Islet of Langerhans (tissue), 1 donor: Measurements from ENCODE around the gene ZBTB47.

Experiments used
- FAIRE-seq: peaks from one replicate; lab custom pipeline; 2011; peaks lifted over from hg19 to GRCh38; lab: Jason Lieb, UNC

Gene ZBTB47

DNA sequence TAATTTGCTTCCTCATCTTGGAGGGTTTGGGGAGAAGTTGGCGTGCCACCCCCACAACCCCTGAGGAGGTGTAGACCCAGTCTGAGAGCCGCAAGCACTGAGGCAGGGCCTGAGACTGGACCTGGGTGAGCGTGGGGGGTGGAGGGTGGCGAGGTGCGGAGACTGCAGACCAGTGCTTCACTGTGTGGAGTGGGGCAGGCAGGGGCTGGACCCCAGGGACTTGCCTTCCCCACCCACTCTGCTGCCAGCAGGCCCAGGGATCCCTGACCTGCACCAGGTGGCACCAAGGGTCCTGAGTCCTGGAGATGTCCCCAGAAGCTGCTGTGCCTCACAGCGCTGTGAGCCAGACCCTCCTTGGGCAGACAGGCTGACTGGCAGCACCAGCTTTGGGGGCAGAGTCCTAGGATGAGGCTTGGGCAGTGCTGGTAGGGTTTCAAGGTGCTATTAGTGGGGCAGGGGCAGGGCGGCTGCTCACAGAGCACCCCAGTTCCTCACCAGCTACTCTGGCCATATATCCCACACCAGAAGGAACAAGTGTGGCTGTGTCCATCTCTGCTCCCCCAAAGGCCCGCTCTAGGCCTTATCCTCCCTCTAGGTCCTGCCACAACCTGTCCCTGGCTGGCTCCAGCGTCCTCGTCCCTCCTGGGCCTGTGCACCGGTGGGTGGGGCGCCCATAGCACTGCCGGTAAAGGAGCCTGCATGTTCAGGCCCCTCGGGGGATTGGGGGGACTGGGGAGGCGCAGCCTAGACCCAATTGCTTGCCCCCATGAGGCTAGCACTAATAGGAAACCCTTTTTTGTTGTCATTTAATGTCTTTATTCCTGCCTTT, 11.8 kb downstream of the ZBTB47 start:
- FAIRE-seq: no peak

DNA sequence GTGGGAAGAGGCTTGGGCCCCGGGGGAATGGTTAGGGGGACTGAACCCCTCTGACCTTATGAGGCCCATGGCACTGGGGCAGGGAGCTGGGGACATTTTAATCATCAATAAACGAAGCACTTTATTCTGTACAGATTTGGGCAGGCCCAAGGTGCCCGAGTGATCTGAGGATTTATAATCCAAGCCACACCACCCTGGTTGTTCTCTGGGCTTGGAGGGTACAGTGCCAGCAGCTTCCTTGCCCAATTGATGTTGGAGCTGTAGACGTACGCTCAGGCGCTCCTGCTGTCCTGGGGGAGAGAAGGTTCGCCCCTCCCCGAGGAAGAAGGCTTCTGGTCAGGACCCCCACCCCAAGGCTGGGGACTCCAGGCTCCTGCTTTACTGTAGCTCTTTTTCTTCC, 12.5 kb downstream of the ZBTB47 start:
- FAIRE-seq: no peak

DNA sequence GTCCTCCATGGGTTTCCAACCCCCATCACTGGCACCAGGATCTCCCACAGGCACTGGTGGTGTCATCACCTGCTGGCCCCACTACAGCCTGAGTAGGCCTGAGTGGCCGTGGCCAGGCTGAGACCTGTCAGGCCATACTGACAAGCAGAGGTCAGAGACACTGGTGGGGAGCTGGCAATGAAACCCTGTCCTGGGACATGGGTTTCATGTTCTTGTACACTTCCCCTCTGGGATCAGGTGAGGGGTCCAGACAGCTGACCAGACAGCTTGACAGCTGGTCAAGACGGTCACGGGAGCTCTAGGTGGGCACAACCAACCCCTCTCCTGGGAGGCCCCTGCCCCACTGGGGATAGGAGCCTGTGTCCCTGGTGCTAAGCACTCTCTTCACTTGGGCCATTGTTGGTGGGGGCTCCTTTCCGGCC, 13.1 kb downstream of the ZBTB47 start:
- no peak for FAIRE-seq

DNA sequence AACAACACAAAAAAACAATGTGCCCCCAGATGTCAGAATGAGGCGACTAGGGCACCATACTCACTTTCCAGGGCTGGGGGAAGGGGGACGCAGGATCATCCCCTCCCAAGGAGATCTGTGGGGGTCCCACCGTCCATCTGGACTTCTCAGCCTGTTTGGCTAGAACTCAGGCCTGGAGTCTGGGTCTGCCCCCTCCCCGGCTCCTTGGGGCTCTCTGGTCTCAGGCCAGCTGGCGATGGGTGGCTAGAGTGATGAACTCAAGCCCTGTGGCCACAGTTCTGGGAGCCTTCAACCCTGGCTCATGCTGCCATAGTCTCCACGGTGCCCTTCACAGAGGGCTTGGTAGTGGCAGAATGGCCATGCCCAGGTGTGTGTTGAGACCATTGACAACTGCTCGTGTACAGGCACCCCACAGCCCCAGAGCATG, 13.6 kb downstream of the ZBTB47 start:
- no peak for FAIRE-seq

DNA sequence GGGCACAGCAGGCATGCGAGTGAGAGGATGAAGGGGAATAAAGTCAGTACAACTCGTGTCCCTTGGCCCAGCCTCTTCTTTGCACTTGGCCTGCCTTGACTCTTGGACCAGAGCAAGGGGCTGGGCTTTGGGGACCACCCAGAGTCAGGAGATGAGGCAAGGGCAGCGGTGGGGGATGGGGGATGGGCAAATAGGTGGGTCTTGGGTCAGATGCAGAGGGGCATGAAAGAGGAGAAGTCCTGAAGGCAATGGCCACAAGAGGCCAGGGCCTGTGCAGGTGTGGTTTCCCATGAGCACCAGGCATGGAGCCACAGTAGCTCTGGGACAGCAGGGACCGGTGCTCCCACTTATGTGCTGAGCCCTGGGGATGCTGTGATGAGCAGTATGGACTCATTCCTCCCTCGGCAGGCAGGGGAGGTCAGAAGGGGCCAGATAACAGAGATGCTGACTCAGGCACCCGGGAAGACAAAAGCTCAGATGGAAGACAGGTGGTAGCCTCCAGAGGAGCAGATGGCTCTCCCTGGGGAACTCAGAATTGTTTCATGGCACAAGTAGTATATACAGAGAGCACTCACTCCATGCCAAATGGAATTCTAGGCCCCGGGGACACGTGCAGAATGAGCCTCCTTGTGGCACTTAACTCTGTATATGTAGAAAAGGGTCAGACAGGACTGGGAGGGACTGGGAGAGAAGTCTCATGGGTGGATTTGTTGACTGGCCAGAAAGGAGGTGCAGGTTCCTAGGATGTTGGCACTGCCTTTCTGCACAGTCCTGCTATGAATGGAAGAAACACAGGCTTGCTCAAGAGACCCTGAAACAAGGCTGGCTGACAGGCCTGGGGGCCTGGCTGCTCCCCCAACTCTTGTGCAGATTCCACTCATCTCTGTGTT, 14.3 kb downstream of the ZBTB47 start:
- no peak for FAIRE-seq

DNA sequence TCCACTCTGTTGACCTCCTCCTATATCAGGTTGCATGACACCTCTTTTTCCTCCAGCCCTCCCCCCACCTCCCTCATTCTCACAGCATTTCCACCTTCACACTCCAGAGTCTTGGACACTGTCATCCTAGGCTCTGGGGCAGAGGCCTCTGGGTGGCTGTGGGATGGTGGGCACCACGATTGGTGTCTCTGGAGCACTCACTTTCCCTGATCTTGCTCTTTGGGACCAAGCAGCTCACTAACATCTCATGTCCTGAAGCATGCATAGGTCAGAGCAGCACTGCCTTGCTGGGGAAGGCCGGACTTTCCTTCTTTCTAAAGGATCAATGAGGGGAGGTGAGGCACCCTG, 14.9 kb downstream of the ZBTB47 start:
- FAIRE-seq: no peak

DNA sequence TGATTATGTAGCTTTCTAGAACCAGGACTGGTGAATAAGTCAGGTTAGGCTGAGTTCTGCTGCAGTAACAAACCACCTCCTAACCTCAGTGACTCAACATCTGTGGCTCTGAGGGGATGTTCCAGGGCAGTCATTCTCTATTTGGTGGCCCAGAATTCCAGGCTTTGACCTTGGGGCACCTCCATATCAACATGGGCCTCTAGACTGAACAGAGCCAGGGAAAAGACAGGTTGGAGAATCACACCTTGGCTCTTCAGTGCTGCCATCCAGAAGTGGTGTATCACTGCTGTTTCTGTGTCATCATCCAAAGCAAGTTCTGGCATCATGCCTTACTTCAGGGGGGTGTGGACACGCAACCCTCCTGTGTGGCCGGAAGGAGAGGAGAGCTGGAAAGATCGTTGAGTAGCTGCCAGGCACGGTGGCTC, 15.3 kb downstream of the ZBTB47 start:
- FAIRE-seq: no peak

DNA sequence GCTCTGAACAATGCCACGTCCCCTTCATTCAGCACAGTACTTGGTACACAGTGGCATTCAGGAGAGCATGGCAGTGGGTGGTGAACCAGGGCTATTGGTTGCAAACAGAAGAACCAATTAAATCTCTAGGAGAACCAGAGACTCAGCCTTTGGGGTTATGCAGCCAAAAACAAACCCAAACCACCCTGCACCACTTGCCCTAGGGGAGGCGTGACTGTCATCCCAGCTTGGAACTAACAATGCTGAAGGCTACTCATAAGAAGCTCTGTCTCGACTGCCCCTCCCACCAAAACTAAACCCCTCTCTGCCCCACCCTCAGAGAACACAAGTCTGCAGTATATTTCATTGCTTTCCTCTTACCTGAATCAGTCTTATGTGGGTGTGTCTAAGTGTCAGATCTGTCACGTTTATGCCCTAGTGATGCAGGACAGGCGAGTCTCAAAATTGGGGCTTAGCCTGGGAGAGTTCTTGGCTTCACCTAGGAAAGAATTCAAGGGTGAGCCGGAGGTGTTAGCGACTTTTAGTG, 16.6 kb downstream of the ZBTB47 start:
- no peak for FAIRE-seq

DNA sequence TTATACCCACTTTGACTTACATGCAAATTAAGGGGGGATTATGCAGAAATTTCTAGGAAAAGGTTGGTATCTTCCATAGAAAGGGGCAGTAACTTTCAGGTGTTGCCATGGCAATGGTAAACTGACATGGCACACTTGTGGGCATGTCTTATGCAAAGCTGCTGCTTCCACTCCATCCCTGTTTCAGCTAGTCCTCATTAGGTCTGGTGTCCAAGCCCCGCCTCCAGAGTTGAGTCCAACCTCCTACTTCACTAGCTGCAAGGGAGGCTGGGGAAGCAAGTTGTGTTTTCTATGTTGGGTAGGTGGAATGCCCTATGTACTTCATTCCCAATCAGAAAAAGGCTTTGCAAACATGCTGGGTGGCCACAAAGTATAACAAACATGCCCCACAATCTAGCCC, 17.2 kb downstream of the ZBTB47 start:
- FAIRE-seq: no peak

DNA sequence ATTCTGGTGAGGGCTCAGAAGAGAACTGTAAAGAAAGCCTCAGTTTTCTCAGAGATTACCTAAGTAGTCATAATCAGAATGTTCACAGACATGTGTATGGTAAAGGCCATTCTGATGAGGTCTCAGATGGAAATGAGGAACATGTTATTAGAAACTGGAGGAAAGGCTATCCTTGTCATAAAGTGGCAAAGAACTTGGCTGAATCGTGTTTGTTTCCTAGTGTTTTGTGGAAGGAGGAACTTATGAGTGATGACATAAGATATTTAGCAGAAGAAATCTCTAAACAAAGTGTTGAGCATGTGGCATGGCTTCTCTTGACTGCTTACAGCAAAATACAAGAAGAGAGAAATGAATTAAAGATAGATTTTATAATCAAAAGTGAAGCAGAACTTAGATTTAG, 19.0 kb downstream of the ZBTB47 start:
- no peak for FAIRE-seq

DNA sequence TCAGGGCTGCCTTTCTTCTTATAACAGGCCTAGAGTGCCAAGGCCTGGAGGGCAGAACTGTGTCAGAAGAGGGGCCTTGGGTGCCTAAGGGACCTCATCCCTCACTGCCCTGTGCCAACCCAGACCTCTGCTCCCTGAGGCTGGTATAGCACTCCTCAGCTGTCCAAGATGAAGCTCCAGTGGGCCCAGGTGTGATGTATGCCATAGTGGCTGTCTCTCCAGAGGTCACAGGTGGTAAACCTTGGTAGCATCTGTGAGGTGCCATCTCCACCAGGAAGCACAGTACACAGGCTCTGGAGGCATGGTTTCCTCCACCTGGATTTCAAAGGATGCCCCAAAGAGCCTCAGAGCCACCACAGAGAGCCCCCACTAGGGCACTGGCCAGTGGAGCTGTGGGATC, 19.6 kb downstream of the ZBTB47 start:
- FAIRE-seq: no peak

DNA sequence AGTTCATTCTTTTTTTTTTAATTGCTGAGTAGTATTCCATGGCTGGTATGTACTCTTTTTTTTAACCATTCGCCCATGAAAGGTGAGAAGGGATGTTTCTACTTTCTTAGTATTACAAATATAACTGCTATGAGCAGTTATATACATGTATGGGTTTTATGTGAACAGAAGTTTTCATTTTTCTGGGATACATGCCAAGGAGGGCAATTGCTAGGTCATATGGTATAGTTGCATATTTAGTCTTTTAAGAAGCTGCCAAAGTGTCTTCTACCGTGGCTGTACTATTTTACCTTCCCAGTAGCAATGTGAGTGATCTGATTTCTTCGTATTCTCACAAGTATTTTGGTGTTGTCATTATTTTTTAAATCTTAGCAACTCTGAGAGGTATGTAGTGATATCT, 20.6 kb downstream of the ZBTB47 start:
- FAIRE-seq: no peak

DNA sequence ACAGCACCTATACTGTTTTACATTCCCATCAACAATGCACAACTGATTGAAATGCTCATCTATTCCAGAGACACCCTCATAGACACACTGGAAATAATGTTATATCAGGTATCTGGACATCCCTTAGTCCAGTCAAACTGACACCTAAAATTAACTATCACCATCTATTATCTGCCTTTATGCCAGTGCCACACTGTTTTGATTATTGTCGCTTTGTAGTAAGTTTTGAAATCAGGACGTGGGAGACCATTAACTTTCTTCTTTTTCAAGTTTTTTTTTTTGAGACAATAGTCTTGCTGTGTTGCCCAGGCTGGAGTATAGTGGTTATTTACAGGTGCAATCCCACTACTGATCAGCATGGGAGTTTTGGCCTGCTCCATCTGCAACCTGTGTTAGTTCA, 22.4 kb downstream of the ZBTB47 start:
- FAIRE-seq: no peak

DNA sequence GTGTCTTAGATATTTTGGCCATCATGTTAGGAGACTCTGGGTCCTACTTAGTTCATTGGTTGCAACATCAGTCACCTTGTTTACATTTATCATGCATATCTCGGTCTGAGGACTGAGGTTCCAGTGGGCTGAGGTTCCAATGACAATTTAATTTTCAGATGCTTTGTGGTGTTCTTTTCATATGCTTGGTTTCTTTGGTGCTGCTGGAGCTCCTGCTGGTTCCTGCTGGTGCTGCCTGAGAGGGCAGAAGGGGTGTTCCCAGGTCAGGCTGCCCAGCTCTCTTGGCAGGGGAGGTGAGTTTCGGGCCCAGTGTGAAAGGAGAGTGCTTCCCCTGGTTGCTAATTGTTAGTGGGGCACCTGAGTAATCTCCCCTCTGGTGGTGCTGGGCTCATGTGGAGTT, 24.9 kb downstream of the ZBTB47 start:
- no peak for FAIRE-seq

DNA sequence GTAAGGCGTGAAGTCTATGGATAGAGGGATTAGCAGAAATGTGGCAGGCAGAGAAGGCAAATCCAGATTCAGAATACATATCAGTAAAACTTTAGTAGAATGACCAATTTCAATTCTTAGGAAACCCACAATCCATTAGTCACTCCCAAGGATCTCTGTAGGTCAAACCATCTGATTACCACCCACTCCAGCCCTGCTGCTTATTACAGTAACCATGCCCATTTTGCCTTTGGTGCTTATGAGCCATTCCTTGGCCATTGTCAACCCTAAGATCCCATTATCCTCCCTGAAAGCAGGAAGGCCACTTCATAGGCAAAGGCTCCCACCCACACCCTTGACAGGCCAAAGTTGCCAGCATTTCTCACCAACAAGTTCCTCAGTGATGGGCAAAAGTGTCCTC, 26.8 kb downstream of the ZBTB47 start:
- FAIRE-seq: no peak

DNA sequence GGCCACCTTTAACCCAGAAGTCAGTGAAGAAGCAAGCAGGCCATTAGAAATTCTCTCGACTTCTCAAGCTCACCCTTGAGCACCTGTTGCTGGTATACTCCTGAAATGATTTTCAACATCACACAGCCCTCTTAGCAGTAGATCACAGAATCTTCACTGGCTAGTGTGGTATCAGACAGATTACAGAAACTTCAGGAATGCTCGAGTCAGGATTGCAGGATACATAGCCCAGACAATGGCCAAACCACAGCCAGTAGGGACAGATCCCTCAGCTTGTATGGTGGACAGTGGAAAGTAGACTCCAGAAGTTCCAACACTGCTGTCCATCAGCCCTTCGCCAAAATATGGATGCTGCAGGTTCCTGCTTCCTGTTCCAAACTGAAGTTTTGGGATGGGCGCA, 27.3 kb downstream of the ZBTB47 start:
- no peak for FAIRE-seq

DNA sequence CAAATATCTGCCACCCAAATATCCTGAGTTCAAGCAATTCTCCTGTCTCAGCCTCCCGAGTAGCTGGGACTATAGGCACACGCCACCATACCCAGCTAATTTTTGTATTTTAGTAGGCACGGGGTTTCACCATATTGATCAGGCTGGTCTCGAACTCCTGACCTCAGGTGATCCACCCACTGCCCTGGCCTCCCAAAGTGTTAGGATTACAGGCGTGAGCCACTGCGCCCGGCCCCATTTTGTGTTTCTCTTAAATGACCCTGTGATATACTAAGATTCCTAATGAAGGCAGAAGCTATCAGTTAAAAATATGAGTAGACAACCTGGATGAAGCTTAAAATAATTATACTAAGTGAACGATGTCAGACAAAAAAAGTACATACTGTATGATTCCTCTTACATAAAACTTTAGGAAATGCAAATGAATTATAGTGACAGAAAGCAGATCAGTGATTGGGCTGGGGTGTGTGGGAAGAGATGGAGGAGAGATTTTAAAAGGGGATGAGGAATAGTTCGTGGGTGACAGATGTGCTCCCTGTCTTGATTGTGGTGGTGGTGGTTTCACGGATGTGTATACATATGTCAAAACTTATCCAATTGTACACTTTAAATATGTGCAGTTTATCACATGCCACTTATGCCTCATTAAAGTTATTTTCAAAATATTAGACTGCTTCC, 28.0 kb downstream of the ZBTB47 start:
- FAIRE-seq: no peak

DNA sequence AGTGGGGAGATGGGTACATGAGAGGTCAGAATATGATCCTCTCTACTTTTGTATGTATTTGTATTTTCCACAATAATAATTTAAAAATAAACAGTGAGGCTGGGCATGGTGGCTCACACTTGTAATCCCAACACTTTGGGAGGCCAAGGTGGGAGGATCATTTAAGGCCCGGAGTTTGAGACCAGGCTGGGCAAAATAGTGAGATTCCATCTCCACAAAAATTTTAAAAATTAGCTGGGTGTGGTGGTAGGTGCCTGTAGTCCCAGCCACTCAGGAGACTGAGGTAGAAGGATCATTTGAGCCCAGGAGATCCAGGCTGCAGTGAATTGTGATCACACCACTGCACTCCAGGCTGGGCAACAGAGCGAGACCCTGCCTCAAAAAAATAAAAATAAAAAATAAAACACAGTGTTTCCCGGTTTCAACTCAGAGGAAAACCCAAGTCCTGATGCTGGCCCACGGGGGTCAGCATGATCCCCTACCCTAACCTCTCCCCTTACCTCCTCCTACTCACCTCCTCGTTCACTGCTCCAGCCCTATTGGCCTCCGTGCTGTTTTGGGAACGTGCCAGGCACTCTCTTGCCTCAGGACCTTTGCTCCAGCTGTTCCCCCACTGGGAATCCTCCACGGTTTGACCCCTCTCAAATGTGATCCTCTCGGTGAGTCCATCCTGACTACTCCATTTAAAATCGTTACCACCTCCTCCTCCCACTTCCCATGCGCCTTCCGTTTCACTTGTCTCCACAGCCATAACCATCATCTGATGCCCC, 29.0 kb downstream of the ZBTB47 start:
- no peak for FAIRE-seq

DNA sequence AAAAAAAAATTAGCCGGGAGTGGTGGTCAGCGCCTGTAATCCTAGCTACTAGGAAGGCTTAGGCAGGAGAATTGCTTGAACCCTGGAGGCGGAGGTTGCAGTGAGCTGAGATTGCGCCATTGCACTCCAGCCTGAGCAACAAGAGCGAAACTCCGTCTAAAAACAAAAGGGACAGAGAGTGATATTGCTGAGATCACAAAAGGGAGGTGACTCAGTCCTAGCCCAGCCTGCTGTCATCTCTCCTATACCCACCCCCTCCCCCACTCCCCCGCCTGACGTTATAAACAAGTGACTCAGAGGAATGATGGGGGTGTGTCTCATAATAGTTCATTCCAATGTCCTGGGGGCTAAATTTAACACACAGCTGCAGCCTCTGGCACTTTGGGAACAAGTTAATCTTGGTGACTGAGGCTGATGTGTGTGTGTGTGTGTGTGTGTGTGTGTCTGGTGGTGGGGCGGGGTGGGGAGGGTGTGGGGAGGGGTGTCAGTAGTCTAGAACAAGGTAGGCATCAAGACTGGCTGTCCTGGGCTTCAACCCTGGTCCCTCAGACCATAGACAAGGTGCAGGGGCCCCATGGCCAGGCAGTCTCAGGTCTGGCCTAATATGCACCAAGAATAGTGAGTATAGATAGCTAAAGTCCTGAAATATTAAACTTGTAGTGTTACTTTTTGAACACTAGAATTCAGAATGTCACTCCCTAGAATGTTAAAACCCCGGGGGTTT, 30.5 kb downstream of the ZBTB47 start:
- no peak for FAIRE-seq

DNA sequence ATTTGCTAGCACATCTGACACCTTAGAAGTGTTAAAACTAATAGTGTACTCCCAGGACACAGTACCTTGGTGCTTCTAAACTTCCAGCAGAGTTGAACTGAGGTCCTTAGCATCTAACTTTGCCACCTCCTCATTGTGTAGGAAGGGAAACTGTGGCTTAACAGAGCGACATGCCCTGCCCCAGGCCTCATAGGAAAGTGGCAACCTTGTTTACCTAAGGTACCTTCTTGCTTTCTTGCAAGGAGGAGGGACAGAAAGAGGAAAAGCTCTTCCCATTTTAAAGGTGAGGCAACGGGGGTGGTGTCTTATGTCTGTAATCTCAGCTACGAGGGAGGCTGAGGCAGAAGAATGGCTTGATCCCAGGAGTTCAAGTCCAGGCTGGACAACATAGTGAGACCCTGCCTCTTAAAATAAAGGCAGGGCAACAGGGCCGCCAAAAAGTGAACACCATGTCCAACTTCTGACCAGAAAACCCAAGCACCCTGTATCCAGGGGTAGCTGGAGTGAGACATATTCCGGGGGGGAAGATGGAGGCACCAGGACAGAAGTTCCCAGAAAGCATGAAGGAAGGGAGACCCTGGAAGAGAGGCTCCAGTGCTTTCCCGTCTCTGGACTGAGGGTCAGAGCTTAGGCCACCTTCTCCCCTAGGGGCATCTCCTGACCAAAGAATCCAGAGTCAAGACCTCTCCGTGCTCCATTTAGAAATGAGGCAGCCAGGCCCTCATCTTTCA, 31.3 kb downstream of the ZBTB47 start:
- no peak for FAIRE-seq
